Endodermal cell (in vitro differentiated cells): ENCODE results near the gene BAMBI. TPM values are rescaled to one million over a fixed set of nuclear protein-coding genes. Genes with fewer than 3 reads are reported as not detected.
"Not testable (repeated sequence)": the region's sequence is repeated elsewhere in the genome, so short reads cannot be mapped to it uniquely, and the experiment has no call there.

Experiments used
- DNase-seq: peaks from one replicate; pipeline ENCODE4 v3.0.0-alpha.2; 2017
- H3K27ac ChIP-seq: 2 replicates; pipeline ENCODE4 v1.5.1; 2013; ENCODE audit warnings: mild to moderate bottlenecking, low read depth, low read length, moderate library complexity
- H3K27me3 ChIP-seq: 2 replicates; pipeline ENCODE4 v1.6.1; 2013; ENCODE audit warnings: mild to moderate bottlenecking, low read length, moderate library complexity; ENCODE audit not compliant: insufficient read depth, control insufficient read depth, poor library complexity, severe bottlenecking
- H3K36me3 ChIP-seq: 2 replicates; pipeline ENCODE4 v1.7.0; 2013; ENCODE audit warnings: mild to moderate bottlenecking, low read length, moderate library complexity; ENCODE audit not compliant: control insufficient read depth, insufficient read depth
- H3K4me1 ChIP-seq: one replicate; pipeline ENCODE4 v1.7.0; 2013; ENCODE audit warnings: low read length; ENCODE audit not compliant: control insufficient read depth, insufficient read depth
- H3K4me3 ChIP-seq: 2 replicates; pipeline ENCODE4 v1.5.1; 2013; ENCODE audit warnings: mild to moderate bottlenecking, low read length, moderate library complexity
- H3K9ac ChIP-seq: 2 replicates; pipeline ENCODE4 v1.6.1; 2013; ENCODE audit warnings: mild to moderate bottlenecking, low read length, moderate library complexity; ENCODE audit not compliant: poor library complexity, severe bottlenecking; ENCODE audit errors: extremely low read depth
- H3K9me3 ChIP-seq: 2 replicates; pipeline ENCODE4 v1.6.1; 2013; ENCODE audit warnings: mild to moderate bottlenecking, low read length, moderate library complexity; ENCODE audit not compliant: control insufficient read depth
- H3K27ac Mint-ChIP-seq: 2 replicates; pipeline ENCODE4 v1.8.0; 2020; ENCODE audit warnings: mixed read lengths
- H3K27me3 Mint-ChIP-seq: 2 replicates; pipeline ENCODE4 v1.8.0; 2021; ENCODE audit warnings: mild to moderate bottlenecking, mixed read lengths; ENCODE audit not compliant: insufficient read depth
- H3K36me3 Mint-ChIP-seq: 2 replicates; pipeline ENCODE4 v1.8.0; 2020; ENCODE audit warnings: low read depth, mixed read lengths
- H3K4me1 Mint-ChIP-seq: 2 replicates; pipeline ENCODE4 v1.8.0; 2020; ENCODE audit warnings: mixed read lengths
- H3K4me3 Mint-ChIP-seq: 2 replicates; pipeline ENCODE4 v1.8.0; 2020; ENCODE audit warnings: mild to moderate bottlenecking, moderate library complexity, mixed read lengths
- H3K9me3 Mint-ChIP-seq: 2 replicates; pipeline ENCODE4 v1.8.0; 2020; ENCODE audit warnings: mild to moderate bottlenecking, mixed read lengths
- CTCF ChIP-seq: fragments of 200-600 bp; sonication (generic); conservative IDR thresholded peaks from 2 replicates; pipeline ENCODE4 v1.5.0; 2021; ENCODE audit warnings: antibody characterized with exemption, mild to moderate bottlenecking
- WGBS, 2 experiments: methylation state at CpG; one replicate each; pipeline versions ENCODE4 v1.1.5 to v1.1.7; 2013; ENCODE audit warnings: missing lambda C conversion rate in 2 of 2, mixed read lengths in 1 of 2; ENCODE audit not compliant: insufficient coverage in 1 of 2, insufficient read length in 1 of 2; 5-methylcytosine and 5-hydroxymethylcytosine counted together
- total RNA-seq, 2 donors: library from RNA; stranded (reverse); fragmentation: NEBNext Ultra II Directional in 1 of 2; extraction: Animal tissue kit (Norgen Biotek cat#: 25700) in 1 of 2; gene quantifications; 2 replicates in 1 of 2; 3 replicates in 1 of 2; pipeline ENCODE4 v1.2.1, GENCODE V29; 2021

Gene BAMBI
- total RNA-seq, 2 donors from 2014 or later, result 41.4 to 49.2 TPM

- no peak overlapping the region for H3K27ac Mint-ChIP-seq
- WGBS, 2 experiments, result 82 to 100% methylated on average over 1 to 5 of the region's 5 CpGs
- Histone ChIP-seq H3K9ac (no peak overlapping the region), H3K9me3 (no peaks in the 10 kb centered on the region), H3K36me3 (no peaks in the 10 kb centered on the region), H3K27ac (no peak overlapping the region), H3K27me3 (no peaks in the 10 kb centered on the region), H3K4me1 (no peaks in the 10 kb centered on the region), H3K4me3 (no peak overlapping the region)
- H3K9me3 Mint-ChIP-seq, result peaks cover 12% of the 10 kb centered on the region
- no peaks in the 10 kb centered on the region for H3K27me3 Mint-ChIP-seq
- H3K4me1 Mint-ChIP-seq, result no peaks in the 10 kb centered on the region
- H3K36me3 Mint-ChIP-seq, result no peaks in the 10 kb centered on the region
- no peak overlapping the region for H3K4me3 Mint-ChIP-seq
- TF ChIP-seq CTCF, result no peak
- DNase-seq, result no peak
These were observed 32.7 kb upstream of the BAMBI start for GRCh38 chr10:28644647-28645046.

- H3K27me3 Mint-ChIP-seq, result no peaks in the 10 kb centered on the region
- H3K27ac Mint-ChIP-seq, result no peak overlapping the region
- peaks cover 3% of the 10 kb centered on the region for H3K4me1 Mint-ChIP-seq
- peaks cover 15% of the 10 kb centered on the region for H3K9me3 Mint-ChIP-seq
- Histone ChIP-seq H3K9ac (no peak overlapping the region), H3K27me3 (no peaks in the 10 kb centered on the region), H3K9me3 (no peaks in the 10 kb centered on the region), H3K4me3 (no peak overlapping the region), H3K4me1 (no peaks in the 10 kb centered on the region), H3K27ac (no peak overlapping the region), H3K36me3 (no peaks in the 10 kb centered on the region)
- no peak for DNase-seq
- no peaks in the 10 kb centered on the region for H3K36me3 Mint-ChIP-seq
- TF ChIP-seq CTCF, result no peak
- no peak overlapping the region for H3K4me3 Mint-ChIP-seq
- 92 to 100% methylated on average over 1 to 2 of the region's 2 CpGs for WGBS, 2 experiments
These were observed 25.2 kb upstream of the BAMBI start for GRCh38 chr10:28652106-28652505.

GRCh38 chr10:28652703-28653102 is 24.6 kb upstream of the BAMBI start:
- H3K4me1 ChIP-seq, result no peaks in the 10 kb centered on the region
- Mint-ChIP-seq H3K36me3 (no peaks in the 10 kb centered on the region), H3K9me3 (peaks cover 15% of the 10 kb centered on the region), H3K27ac (no peak overlapping the region), H3K4me1 (peaks cover 3% of the 10 kb centered on the region), H3K4me3 (no peak overlapping the region), H3K27me3 (no peaks in the 10 kb centered on the region)
- 94 to 98% methylated on average over 2 to 5 of the region's 5 CpGs for WGBS, 2 experiments
- no peak overlapping the region for H3K9ac ChIP-seq
- no peaks in the 10 kb centered on the region for H3K27me3 ChIP-seq
- no peak for TF ChIP-seq CTCF
- no peaks in the 10 kb centered on the region for H3K9me3 ChIP-seq
- no peaks in the 10 kb centered on the region for H3K36me3 ChIP-seq
- no peak for DNase-seq
- no peak overlapping the region for H3K4me3 ChIP-seq
- H3K27ac ChIP-seq, result no peak overlapping the region

GRCh38 chr10:28658824-28659223 is 18.5 kb upstream of the BAMBI start:
- not testable (repeated sequence) for DNase-seq, H3K9ac ChIP-seq, H3K27ac ChIP-seq, H3K9me3 Mint-ChIP-seq, H3K4me1 Mint-ChIP-seq, H3K27me3 Mint-ChIP-seq, H3K4me3 Mint-ChIP-seq, H3K4me1 ChIP-seq, H3K4me3 ChIP-seq, H3K36me3 ChIP-seq, H3K27me3 ChIP-seq, H3K9me3 ChIP-seq, H3K27ac Mint-ChIP-seq, H3K36me3 Mint-ChIP-seq
- 90 to 94% methylated on average over 1 to 7 of the region's 7 CpGs for WGBS, 2 experiments
